ENCODE measurements around the gene LENG9. TPM values are rescaled to one million over a fixed set of nuclear protein-coding genes. Genes with fewer than 3 reads are reported as not detected.

LENG9 gene
- total RNA-seq, 2 donors from 2014 or later, result 18.2 to 24.6 TPM

DNA sequence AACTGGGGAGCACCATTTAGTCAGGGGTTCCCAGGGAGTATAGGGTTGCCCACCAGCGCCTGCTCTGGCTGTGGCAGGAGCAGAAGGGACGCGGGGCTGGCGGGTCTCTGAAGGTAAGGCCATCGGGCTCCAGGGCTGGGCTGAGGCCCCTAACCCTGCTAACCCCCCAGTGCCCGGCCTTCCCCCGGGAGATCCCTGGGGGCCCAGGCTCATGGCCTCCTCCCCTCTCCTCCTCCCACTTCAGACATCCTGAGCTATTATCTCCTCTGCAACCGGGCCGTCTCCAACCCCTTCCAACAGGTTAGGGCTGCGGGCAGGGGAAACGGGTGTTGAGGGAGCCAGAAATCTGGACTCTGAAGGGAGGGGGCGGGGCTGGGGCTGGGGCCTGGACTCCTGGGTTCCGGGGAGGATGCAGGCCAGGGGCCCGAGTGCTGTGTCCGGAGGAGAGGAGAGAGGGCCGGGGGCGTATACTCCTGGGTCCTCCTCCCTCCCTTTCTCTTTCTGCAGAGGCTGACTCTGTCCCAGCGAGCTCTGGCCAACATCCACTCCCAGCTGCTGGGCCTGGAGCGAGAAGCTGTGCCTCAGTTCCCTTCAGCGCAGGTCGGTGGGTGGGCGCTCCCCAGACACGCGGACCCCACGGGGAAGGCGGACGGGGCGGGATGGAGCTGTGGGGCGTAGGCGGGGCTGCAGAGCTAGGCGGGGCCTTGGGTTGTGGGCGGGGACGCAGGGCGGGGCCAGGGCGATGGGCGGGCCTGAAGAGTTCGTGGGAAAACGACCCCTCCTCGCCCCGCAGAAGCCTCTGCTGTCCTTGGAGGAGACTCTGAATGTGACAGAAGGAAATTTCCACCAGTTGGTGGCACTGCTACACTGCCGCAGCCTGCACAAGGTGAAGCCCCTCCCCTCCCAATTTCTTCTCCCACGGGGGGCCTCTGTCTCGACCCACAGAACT, 33.0 kb downstream of the LENG9 start:
- H3K4me3 ChIP-seq, result peak overlapping the region; percentile 5
- H3K36me3 ChIP-seq, result no peaks in the 10 kb centered on the region
- TF ChIP-seq, protein P1, sequence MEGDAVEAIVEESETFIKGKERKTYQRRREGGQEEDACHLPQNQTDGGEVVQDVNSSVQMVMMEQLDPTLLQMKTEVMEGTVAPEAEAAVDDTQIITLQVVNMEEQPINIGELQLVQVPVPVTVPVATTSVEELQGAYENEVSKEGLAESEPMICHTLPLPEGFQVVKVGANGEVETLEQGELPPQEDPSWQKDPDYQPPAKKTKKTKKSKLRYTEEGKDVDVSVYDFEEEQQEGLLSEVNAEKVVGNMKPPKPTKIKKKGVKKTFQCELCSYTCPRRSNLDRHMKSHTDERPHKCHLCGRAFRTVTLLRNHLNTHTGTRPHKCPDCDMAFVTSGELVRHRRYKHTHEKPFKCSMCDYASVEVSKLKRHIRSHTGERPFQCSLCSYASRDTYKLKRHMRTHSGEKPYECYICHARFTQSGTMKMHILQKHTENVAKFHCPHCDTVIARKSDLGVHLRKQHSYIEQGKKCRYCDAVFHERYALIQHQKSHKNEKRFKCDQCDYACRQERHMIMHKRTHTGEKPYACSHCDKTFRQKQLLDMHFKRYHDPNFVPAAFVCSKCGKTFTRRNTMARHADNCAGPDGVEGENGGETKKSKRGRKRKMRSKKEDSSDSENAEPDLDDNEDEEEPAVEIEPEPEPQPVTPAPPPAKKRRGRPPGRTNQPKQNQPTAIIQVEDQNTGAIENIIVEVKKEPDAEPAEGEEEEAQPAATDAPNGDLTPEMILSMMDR (IDR thresholded peaks at IDR 0.05), result no peak
- H3K27me3 ChIP-seq, result peaks cover 14% of the 10 kb centered on the region
- intact Hi-C loops (cut with DNase I), result no loop called here
- H3K9me3 ChIP-seq, result no peaks in the 10 kb centered on the region
- DNase-seq, result no peak
- H3K4me1 ChIP-seq, result no peaks in the 10 kb centered on the region
- no peak overlapping the region for H3K9ac ChIP-seq (ENCODE audit: low read depth in 2 of 2, low read length in 2 of 2)
- no peak overlapping the region for H3K27ac ChIP-seq

DNA sequence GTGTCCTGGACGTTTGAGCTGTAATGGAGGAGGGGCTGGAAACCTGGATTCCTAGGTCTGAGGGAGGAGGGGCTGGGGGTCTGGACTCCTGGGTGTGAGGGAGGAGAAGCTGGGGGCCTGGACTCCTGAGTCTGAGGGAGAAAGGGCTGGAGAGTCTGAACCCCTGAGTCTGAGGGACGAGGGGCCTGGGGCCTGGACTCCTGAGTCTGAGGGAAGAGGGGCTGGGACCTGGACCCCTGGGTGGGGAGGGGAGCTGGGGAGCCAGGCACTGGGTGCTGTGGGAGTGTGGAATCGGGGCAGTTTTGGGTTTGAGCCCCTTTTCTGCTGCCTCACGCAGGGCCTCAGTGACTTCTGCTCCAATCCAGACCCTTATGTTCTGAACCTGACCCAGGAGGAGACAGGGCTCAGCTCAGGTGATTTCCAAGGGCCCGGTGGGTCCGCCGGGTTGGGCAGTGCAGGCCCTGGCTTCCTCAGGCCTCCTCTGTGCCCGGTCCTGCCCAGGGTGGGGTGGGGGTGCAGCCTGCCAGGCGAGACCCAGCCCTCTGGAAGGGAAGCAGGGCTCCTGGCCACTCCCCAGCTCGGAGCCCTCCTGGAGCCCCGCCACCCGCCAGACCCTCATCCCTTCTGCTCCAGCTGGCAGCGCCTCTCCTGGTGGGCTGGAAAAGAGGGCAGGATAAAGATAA, 33.9 kb downstream of the LENG9 start:
- Histone ChIP-seq H3K9ac (ENCODE audit: low read depth in 2 of 2, low read length in 2 of 2) (no peak overlapping the region), H3K9me3 (no peaks in the 10 kb centered on the region), H3K4me1 (no peaks in the 10 kb centered on the region), H3K27ac (no peak overlapping the region), H3K27me3 (peaks cover 14% of the 10 kb centered on the region), H3K4me3 (no peak overlapping the region), H3K36me3 (no peaks in the 10 kb centered on the region)
- intact Hi-C loops (cut with DNase I), result no loop called here
- TF ChIP-seq, protein P1 (IDR thresholded peaks at IDR 0.05), result no peak
- no peak for DNase-seq

DNA sequence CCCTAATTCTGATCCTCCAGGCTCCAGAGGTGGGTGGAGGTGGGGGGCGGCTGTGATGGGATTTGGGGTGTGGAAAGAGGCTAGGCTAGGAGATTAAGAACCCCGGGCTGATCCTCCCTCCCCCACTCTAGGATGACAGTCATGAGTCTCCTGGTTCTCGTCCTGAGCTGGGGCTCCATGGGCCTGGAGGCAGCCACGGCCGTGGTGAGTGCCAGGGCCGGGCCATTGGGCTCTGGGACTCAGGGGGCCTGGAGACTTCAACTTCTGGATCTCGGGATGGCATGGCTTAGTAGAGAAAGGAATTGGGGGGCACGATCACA, 34.4 kb downstream of the LENG9 start:
- peaks cover 14% of the 10 kb centered on the region for H3K27me3 ChIP-seq

DNA sequence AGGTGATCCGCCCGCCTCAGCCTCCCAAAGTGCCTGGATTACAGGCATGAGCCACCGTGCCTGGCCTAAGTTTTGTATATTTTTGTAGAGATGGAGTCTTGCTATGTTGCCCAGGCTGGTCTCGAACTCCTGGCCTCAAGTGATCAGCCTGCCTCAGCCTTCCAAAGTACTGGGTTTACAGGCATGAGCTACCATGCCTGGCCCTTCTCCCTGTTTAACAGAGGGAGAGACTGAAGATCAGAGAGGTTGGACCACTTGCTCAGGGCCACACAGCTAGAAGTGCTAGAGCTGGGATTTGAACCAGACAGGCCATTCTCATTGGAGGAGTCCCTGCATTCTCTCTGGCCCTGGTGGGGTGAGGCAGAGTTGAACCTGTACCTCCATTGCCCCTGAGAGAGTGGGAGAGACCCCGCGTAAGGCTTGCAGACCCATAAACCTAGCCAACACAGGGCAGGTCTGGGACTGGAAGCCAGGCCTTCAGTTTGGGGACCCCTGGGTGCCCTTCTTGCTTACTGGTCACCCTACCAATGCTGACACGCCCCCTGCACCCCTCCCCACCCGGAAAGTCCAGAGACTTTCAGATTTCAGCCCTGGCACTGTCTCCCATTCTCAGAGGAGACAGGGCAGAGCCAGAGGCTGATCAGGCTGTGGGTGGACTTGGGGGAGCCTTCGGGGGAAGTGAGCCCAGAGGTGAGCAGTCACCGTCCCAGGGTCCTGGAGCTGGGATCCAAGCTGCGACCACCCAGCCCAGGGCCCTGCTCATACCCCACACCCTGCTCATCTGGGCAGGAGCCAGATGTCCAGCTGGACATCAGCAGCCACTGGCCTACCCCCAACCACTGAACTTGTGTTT, 35.0 kb downstream of the LENG9 start:
- no peak overlapping the region for H3K4me3 ChIP-seq
- H3K9ac ChIP-seq (ENCODE audit: low read depth in 2 of 2, low read length in 2 of 2), result no peak overlapping the region
- TF ChIP-seq, protein P1 (IDR thresholded peaks at IDR 0.05), result no peak
- intact Hi-C loops (cut with DNase I), result no loop called here
- no peaks in the 10 kb centered on the region for H3K4me1 ChIP-seq
- H3K27me3 ChIP-seq, result peaks cover 14% of the 10 kb centered on the region
- H3K27ac ChIP-seq, result no peak overlapping the region
- no peaks in the 10 kb centered on the region for H3K36me3 ChIP-seq
- H3K9me3 ChIP-seq, result no peaks in the 10 kb centered on the region
- no peak for DNase-seq

More for the DNA sequence above, 34.4 kb downstream of the LENG9 start:
- Histone ChIP-seq H3K9me3 (no peaks in the 10 kb centered on the region), H3K4me1 (no peaks in the 10 kb centered on the region), H3K27ac (no peak overlapping the region), H3K9ac (ENCODE audit: low read depth in 2 of 2, low read length in 2 of 2) (no peak overlapping the region), H3K4me3 (no peak overlapping the region), H3K36me3 (no peaks in the 10 kb centered on the region)
- TF ChIP-seq, protein P1 (IDR thresholded peaks at IDR 0.05), result no peak
- intact Hi-C loops (cut with DNase I), result no loop called here
- DNase-seq, result no peak

DNA sequence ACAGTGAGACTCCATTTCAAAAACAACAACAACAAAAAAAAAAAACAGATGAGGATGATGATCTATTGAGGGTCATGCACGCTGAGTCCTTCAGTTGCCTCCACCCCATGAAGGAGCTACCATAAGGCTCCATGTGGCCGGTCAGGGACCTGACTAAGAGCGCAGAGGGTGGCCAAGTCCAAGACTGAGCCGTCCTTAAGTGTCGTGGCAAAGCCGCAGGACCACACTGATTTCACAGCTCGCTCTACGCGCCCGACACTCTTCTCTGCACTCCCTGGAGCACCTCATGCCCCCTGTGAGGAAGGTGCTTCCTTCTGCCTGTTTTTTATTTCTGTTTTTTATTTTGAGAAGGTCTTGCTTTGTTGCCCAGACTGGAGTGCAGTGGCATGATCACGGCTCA, 36.0 kb downstream of the LENG9 start:
- Histone ChIP-seq H3K27ac (no peak overlapping the region), H3K27me3 (peaks cover 14% of the 10 kb centered on the region), H3K36me3 (no peaks in the 10 kb centered on the region), H3K4me3 (no peak overlapping the region), H3K9me3 (no peaks in the 10 kb centered on the region), H3K9ac (ENCODE audit: low read depth in 2 of 2, low read length in 2 of 2) (no peak overlapping the region), H3K4me1 (no peaks in the 10 kb centered on the region)
- intact Hi-C loops (cut with DNase I), result no loop called here
- TF ChIP-seq, protein P1 (IDR thresholded peaks at IDR 0.05), result no peak
- DNase-seq, result no peak
